Occipital lobe (tissue), 2 donors: ENCODE results near the gene POLR3C. TPM values are rescaled to one million over a fixed set of nuclear protein-coding genes. Genes with fewer than 3 reads are reported as not detected.

Experiments
- small RNA-seq: library from RNA; depleted of rRNA; stranded (forward); fragments of <200 nt; gene quantifications from one replicate; pipeline ENCODE3, GENCODE V24; 2014
- total RNA-seq: library from RNA; depleted of rRNA; stranded (reverse); fragments of >200 nt; gene quantifications from one replicate; pipeline ENCODE4 v1.2.3, GENCODE V29; 2014

Gene POLR3C
- total RNA-seq, 1 donor from 2014 or later, result 31.5 TPM

Small RNA genes within 50 kb of the gene (small RNA-seq; reads per million reads assigned to genes)
- not detected for gene MIR6736

Other genes starting within 250 kb of the POLR3C start
- gene GPR89A, start 216.2 kb upstream of the POLR3C start, total RNA-seq, result 38.4 TPM
- gene PDZK1, start 116.8 kb upstream of the POLR3C start, total RNA-seq, result 0.78 TPM
- gene CD160, start 104.7 kb upstream of the POLR3C start, total RNA-seq, result 0.16 TPM
- gene RNF115, start 105 bp upstream of the POLR3C start, total RNA-seq, result 25.7 TPM
- gene NUDT17, start 21.4 kb downstream of the POLR3C start, total RNA-seq, result 2.7 TPM
- gene PIAS3, start 34.9 kb downstream of the POLR3C start, total RNA-seq, result 5.0 TPM
- gene ANKRD35, start 61.7 kb downstream of the POLR3C start, total RNA-seq, result 0.62 TPM
- gene ITGA10, start 85.8 kb downstream of the POLR3C start, total RNA-seq, result 1.4 TPM
- 30.9 TPM for gene PEX11B, start 94.5 kb downstream of the POLR3C start, total RNA-seq
- gene RBM8A, start 103.3 kb downstream of the POLR3C start, total RNA-seq, result 81.6 TPM
- 22.1 TPM for gene LIX1L, start 133.8 kb downstream of the POLR3C start, total RNA-seq
- gene ANKRD34A, start 140.4 kb downstream of the POLR3C start, total RNA-seq, result 2.2 TPM
- 16.2 TPM for gene POLR3GL, start 140.5 kb downstream of the POLR3C start, total RNA-seq
- gene TXNIP, start 172.4 kb downstream of the POLR3C start, total RNA-seq, result 317 TPM
- not detected for gene HJV, start 197.5 kb downstream of the POLR3C start, total RNA-seq